ENCODE measurements around the gene LEFTY1.

GRCh38 chr1:225881081-225881958 is 7.6 kb downstream of the LEFTY1 start:
- TF ChIP-seq CTCF (IDR thresholded peaks at IDR 0.05) (no peak), ZFX (IDR thresholded peaks at IDR 0.05; ENCODE audit: borderline replicate concordance) (no peak)
